Measurements from ENCODE around the gene TRAPPC14. TPM values are rescaled to one million over a fixed set of nuclear protein-coding genes. Genes with fewer than 3 reads are reported as not detected.

TRAPPC14 gene
- total and polyA plus RNA-seq, 10 of the 15 experiments (the other 5 are each of a cell fraction or from before 2014, with no cell fraction given): 0.21 to 24.7 (median 7.5) TPM

GRCh38 chr7:100119072-100119969 is 39.2 kb downstream of the TRAPPC14 start, which contains the start of the genes CNPY4 and TAF6 (continued):
- no peak for TF ChIP-seq IRF5 (IDR thresholded peaks at IDR 0.05; ENCODE audit: borderline replicate concordance)
- peak; percentile 100 for TF ChIP-seq YY1 (IDR thresholded peaks at IDR 0.05; ENCODE audit: low read depth, low read length)
- no peak for TF ChIP-seq ZNF274 (IDR thresholded peaks at IDR 0.05; ENCODE audit: insufficient read depth, insufficient read length)
- no peak for TF ChIP-seq RBBP5 (conservative IDR thresholded peaks at IDR 0.05)
- TF ChIP-seq LARP7 (IDR thresholded peaks at IDR 0.05): peak; percentile 18
- TF ChIP-seq SKIL (IDR thresholded peaks at IDR 0.05; ENCODE audit: low read depth, poor library complexity, severe bottlenecking): peak; percentile 78
- no peak for TF ChIP-seq SREBF1 (IDR thresholded peaks at IDR 0.05; ENCODE audit: low read length)
- peak; percentile 98 for TF ChIP-seq RELB (IDR thresholded peaks at IDR 0.05; ENCODE audit: low read depth)
- TF ChIP-seq CEBPB (IDR thresholded peaks at IDR 0.05; ENCODE audit: borderline replicate concordance in 1 of 2, low read depth in 2 of 2, low read length in 2 of 2): no peak
- TF ChIP-seq NFYB (IDR thresholded peaks at IDR 0.05; ENCODE audit: insufficient read depth, low read depth, low read length): 0 out of 2 replicates have a peak, but pooled peaks have one; percentile 41
- no peak for TF ChIP-seq ATF3 (IDR thresholded peaks at IDR 0.05; ENCODE audit: borderline replicate concordance, extremely low read depth, low read depth, low read length)
- TF ChIP-seq ZNF384 (IDR thresholded peaks at IDR 0.05; ENCODE audit: borderline replicate concordance, low read depth, low read length): no peak
- no peak for TF ChIP-seq RFX5 (IDR thresholded peaks at IDR 0.05; ENCODE audit: low read depth, low read length)
- no peak for TF ChIP-seq SMAD5 (IDR thresholded peaks at IDR 0.05; ENCODE audit: low read depth)
- TF ChIP-seq MXI1 (IDR thresholded peaks at IDR 0.05; ENCODE audit: low read depth, low read length): peak; percentile 89
- 0 out of 2 replicates have a peak, but pooled peaks have one; percentile 22 for TF ChIP-seq DPF2 (IDR thresholded peaks at IDR 0.05)
- peak in 1 of 2 experiments; percentile 47; a peak in 1 of 4 replicates for TF ChIP-seq EP300 (IDR thresholded peaks at IDR 0.05; ENCODE audit: borderline replicate concordance in 1 of 2, control insufficient read depth in 1 of 2, low read depth in 2 of 2, low read length in 2 of 2)
- no peak for TF ChIP-seq ZBTB33 (IDR thresholded peaks at IDR 0.05)
- TF ChIP-seq NKRF (conservative IDR thresholded peaks at IDR 0.05): peak; percentile 83

Data from GM12878 (cell line).